IMR-90 (cell line): ENCODE results near the gene KLHL28. TPM values are rescaled to one million over a fixed set of nuclear protein-coding genes. Genes with fewer than 3 reads are reported as not detected.

Experiments used
- ATAC-seq: fragments of 200-7000 bp; cut with Tn5 transposase; 2 replicates; pipeline ENCODE4 v1.9.1; 2020; ENCODE audit warnings: low read depth, mild to moderate bottlenecking, moderate library complexity
- BruUV-seq: library from RNA; stranded (reverse); fragments of 400-500 nt; replicated peaks from 2 replicates; lab custom pipeline; 2021; lab: Mats Ljungman, UMichigan
- CTCF ChIA-PET: fragments of 300-600 bp; formaldehyde crosslinking; extraction: SDS; loops from one replicate; lab custom pipeline; 2021; ENCODE audit warnings: antibody characterized with exemption; lab: Yijun Ruan, JAX
- POLR2A ChIA-PET: fragments of 300-600 bp; sonication (Branson Sonifier 250); formaldehyde crosslinking; loops from one replicate; lab custom pipeline; 2022; ENCODE audit warnings: antibody characterized with exemption; ENCODE audit not compliant: unreplicated experiment; lab: Charles Lee
- DNase-seq: peaks from one replicate; pipeline ENCODE4 v3.0.0; 2013
- H2AFZ ChIP-seq: replicated peaks from 2 replicates; pipeline ENCODE3; 2013; ENCODE audit warnings: low read length, mild to moderate bottlenecking; ENCODE audit not compliant: poor library complexity
- H2AK5ac ChIP-seq: 2 replicates; pipeline ENCODE4 v1.6.1; 2013; ENCODE audit warnings: low read depth, low read length, inconsistent platforms
- H2AK9ac ChIP-seq: replicated peaks from 2 replicates; pipeline ENCODE3; 2013; ENCODE audit warnings: mild to moderate bottlenecking, low read depth, low read length, moderate library complexity; ENCODE audit not compliant: poor library complexity
- H2BK120ac ChIP-seq: 2 replicates; pipeline ENCODE4 v1.6.1; 2013; ENCODE audit warnings: low read depth, low read length, inconsistent platforms
- H2BK15ac ChIP-seq: 3 replicates; pipeline ENCODE4 v1.6.1; 2013; ENCODE audit warnings: low read depth, low read length, inconsistent platforms
- H2BK20ac ChIP-seq: 2 replicates; pipeline ENCODE4 v1.6.1; 2013; ENCODE audit warnings: low read depth, mild to moderate bottlenecking, inconsistent platforms, low read length, moderate library complexity
- H2BK5ac ChIP-seq: 2 replicates; pipeline ENCODE4 v1.6.1; 2013; ENCODE audit warnings: mild to moderate bottlenecking, low read depth, low read length, inconsistent platforms; ENCODE audit not compliant: poor library complexity, severe bottlenecking
- H3K14ac ChIP-seq: replicated peaks from 2 replicates; pipeline ENCODE4 v1.6.1; 2013; ENCODE audit warnings: low read depth, low read length, inconsistent platforms
- H3K18ac ChIP-seq: 2 replicates; pipeline ENCODE4 v1.6.1; 2013; ENCODE audit warnings: low read depth, low read length, control low read depth
- H3K23ac ChIP-seq: 2 replicates; pipeline ENCODE4 v1.6.1; 2013; ENCODE audit warnings: low read depth, low read length, inconsistent platforms
- H3K27ac ChIP-seq: 2 replicates; pipeline ENCODE4 v1.5.1; 2013; ENCODE audit warnings: mild to moderate bottlenecking, control low read depth, low read length; ENCODE audit not compliant: insufficient read depth
- H3K27me3 ChIP-seq: 2 replicates; pipeline ENCODE4 v1.6.1; 2013; ENCODE audit warnings: low read length; ENCODE audit not compliant: control insufficient read depth, insufficient read depth
- H3K36me3 ChIP-seq: 2 replicates; pipeline ENCODE4 v1.6.1; 2013; ENCODE audit warnings: low read length, mixed read lengths; ENCODE audit not compliant: control insufficient read depth, insufficient read depth
- H3K4ac ChIP-seq: 2 replicates; pipeline ENCODE4 v1.6.1; 2013; ENCODE audit warnings: low read depth, low read length, inconsistent platforms
- H3K4me1 ChIP-seq: 2 replicates; pipeline ENCODE4 v1.6.1; 2013; ENCODE audit warnings: low read length, mixed read lengths; ENCODE audit not compliant: control insufficient read depth, insufficient read depth
- H3K4me2 ChIP-seq: 2 replicates; pipeline ENCODE4 v1.6.1; 2013; ENCODE audit warnings: low read depth, mild to moderate bottlenecking, control low read depth, low read length, moderate library complexity
- H3K4me3 ChIP-seq: 2 replicates; pipeline ENCODE4 v1.5.1; 2013; ENCODE audit warnings: low read depth, mild to moderate bottlenecking, control low read depth, low read length, moderate library complexity; ENCODE audit not compliant: insufficient read depth
- H3K56ac ChIP-seq: 2 replicates; pipeline ENCODE4 v1.6.1; 2013; ENCODE audit warnings: low read length, inconsistent platforms; ENCODE audit not compliant: insufficient read depth; ENCODE audit errors: extremely low read depth
- H3K79me1 ChIP-seq, 2 experiments: 2 replicates each; pipeline ENCODE4 v1.6.1; 2013; ENCODE audit warnings: low read length in 2 of 2, inconsistent platforms in 1 of 2, low read depth in 1 of 2
- H3K9ac ChIP-seq: 2 replicates; pipeline ENCODE4 v1.6.1; 2013; ENCODE audit warnings: low read depth, low read length, control low read depth
- H3K9me1 ChIP-seq: 2 replicates; pipeline ENCODE4 v1.6.1; 2013; ENCODE audit warnings: low read length, inconsistent platforms; ENCODE audit not compliant: insufficient read depth
- H3K9me3 ChIP-seq: 2 replicates; pipeline ENCODE4 v1.6.1; 2013; ENCODE audit warnings: low read length; ENCODE audit not compliant: control insufficient read depth, insufficient read depth
- H4K20me1 ChIP-seq: 2 replicates; pipeline ENCODE4 v1.6.1; 2013; ENCODE audit warnings: low read length, inconsistent platforms; ENCODE audit not compliant: insufficient read depth
- H4K5ac ChIP-seq: 2 replicates; pipeline ENCODE4 v1.6.1; 2013; ENCODE audit warnings: mild to moderate bottlenecking, low read depth, low read length, control low read depth
- H4K8ac ChIP-seq, 2 experiments: 2 replicates each; pipeline ENCODE4 v1.6.1; 2013; ENCODE audit warnings: low read depth in 2 of 2, low read length in 2 of 2, control low read depth in 1 of 2, inconsistent platforms in 1 of 2
- H4K91ac ChIP-seq: 2 replicates; pipeline ENCODE4 v1.6.1; 2013; ENCODE audit warnings: low read depth, low read length, inconsistent platforms; ENCODE audit not compliant: insufficient read depth
- BHLHE40 ChIP-seq: fragments of 150-350 bp; IDR thresholded peaks from 2 replicates; pipeline ENCODE4 v1.6.1; 2016; ENCODE audit warnings: mild to moderate bottlenecking, low read depth, low read length
- CEBPB ChIP-seq: IDR thresholded peaks from 2 replicates; pipeline ENCODE4 v1.6.1; 2012; ENCODE audit warnings: low read depth, low read length, improper control_type of control experiment
- CHD1 ChIP-seq: IDR thresholded peaks from 2 replicates; pipeline ENCODE4 v1.6.1; 2012; ENCODE audit warnings: low read depth, low read length, improper control_type of control experiment
- CTCF ChIP-seq: conservative IDR thresholded peaks from 2 replicates; pipeline ENCODE4 v1.5.1; 2012; ENCODE audit warnings: mild to moderate bottlenecking, low read depth, low read length, improper control_type of control experiment
- FOS ChIP-seq: fragments of 150-350 bp; IDR thresholded peaks from 2 replicates; pipeline ENCODE4 v1.6.1; 2016; ENCODE audit warnings: low read depth, low read length
- MAFK ChIP-seq: IDR thresholded peaks from 2 replicates; pipeline ENCODE4 v1.6.1; 2012; ENCODE audit warnings: low read depth, low read length, improper control_type of control experiment
- MAZ ChIP-seq: IDR thresholded peaks from 2 replicates; pipeline ENCODE4 v1.6.1; 2012; ENCODE audit warnings: low read depth, mild to moderate bottlenecking, low read length, improper control_type of control experiment, moderate library complexity, borderline replicate concordance
- MXI1 ChIP-seq: IDR thresholded peaks from 2 replicates; pipeline ENCODE4 v1.6.1; 2012; ENCODE audit warnings: low read depth, mild to moderate bottlenecking, low read length, moderate library complexity, borderline replicate concordance
- NFE2L2 ChIP-seq: fragments of 150-350 bp; IDR thresholded peaks from 2 replicates; pipeline ENCODE4 v1.6.1; 2016; ENCODE audit warnings: low read depth, mild to moderate bottlenecking, low read length
- POLR2A ChIP-seq: IDR thresholded peaks from 2 replicates; pipeline ENCODE4 v1.6.1; 2012; ENCODE audit warnings: mild to moderate bottlenecking, low read depth, low read length
- RAD21 ChIP-seq: IDR thresholded peaks from 2 replicates; pipeline ENCODE4 v1.6.1; 2012; ENCODE audit warnings: low read length, improper control_type of control experiment
- RCOR1 ChIP-seq: IDR thresholded peaks from 2 replicates; pipeline ENCODE4 v1.6.1; 2012; ENCODE audit warnings: mild to moderate bottlenecking, low read length, improper control_type of control experiment; ENCODE audit not compliant: insufficient replicate concordance
- RFX5 ChIP-seq: IDR thresholded peaks from 2 replicates; pipeline ENCODE4 v1.8.0; 2012; ENCODE audit warnings: low read depth, mild to moderate bottlenecking, low read length, moderate library complexity
- SMC3 ChIP-seq: fragments of 150-350 bp; IDR thresholded peaks from 2 replicates; pipeline ENCODE4 v1.6.1; 2016; ENCODE audit warnings: low read depth, mild to moderate bottlenecking, antibody characterized with exemption, low read length, moderate library complexity
- WGBS, 2 experiments: methylation state at CpG; one replicate each; pipeline versions ENCODE4 v1.1.5 to v1.1.7; 2013; ENCODE audit warnings: missing lambda C conversion rate in 2 of 2; ENCODE audit not compliant: insufficient read length in 1 of 2; ENCODE audit errors: extremely low coverage in 2 of 2; 5-methylcytosine and 5-hydroxymethylcytosine counted together
- dilution Hi-C: fragments of 300-500 bp; cut with HindIII; formaldehyde crosslinking; loops from one replicate; pipeline ENCODE4 v1.14.3; 2018; ENCODE audit warnings: low sequenced_read_pairs; ENCODE audit not compliant: unreplicated experiment
- in situ Hi-C: fragments of 300-500 bp; cut with MboI; formaldehyde crosslinking; loops from 3 replicates; pipeline ENCODE4 v1.14.3; 2019; ENCODE audit warnings: low sequenced_read_pairs, inconsistent platforms, mixed read lengths
- intact Hi-C: fragments of 100-400 bp; cut with micrococcal nuclease; formaldehyde crosslinking; loops from 2 replicates; pipeline ENCODE4 v1.10.0; 2022
- polyA plus RNA-seq, 3 experiments: library from polyadenylated mRNA; depleted of rRNA; stranded (reverse); fragments of >200 nt; gene quantifications; 2 replicates each; pipeline ENCODE4 v1.2.3, GENCODE V29; 2012; ENCODE audit warnings: low replicate concordance in 1 of 3
- total RNA-seq: library from RNA; depleted of rRNA; stranded (reverse); fragments of >200 nt; gene quantifications from 2 replicates; pipeline ENCODE4 v1.2.3, GENCODE V29; 2012
- TF ChIP-seq, protein P1 (sequence below): fragments of 150-350 bp; IDR thresholded peaks from 2 replicates; pipeline ENCODE4 v1.6.1; 2017; ENCODE audit warnings: mild to moderate bottlenecking, antibody characterized with exemption, low read length, low read depth
- TF ChIP-seq, protein P2 (sequence below): fragments of 150-350 bp; IDR thresholded peaks from 2 replicates; pipeline ENCODE4 v1.6.1; 2016; ENCODE audit warnings: low read depth, mild to moderate bottlenecking, low read length, moderate library complexity, borderline replicate concordance

Gene KLHL28
- total and polyA plus RNA-seq, 2 of the 4 experiments (the other 2 are of a cell fraction) = 2.9 to 7.7 TPM

- Histone ChIP-seq H3K9ac (no peak overlapping the region), H4K8ac (no peak overlapping the region), H3K27ac (no peak overlapping the region), H3K36me3 (peaks cover 2% of the 10 kb centered on the region; the same call in 1 of the 2 replicates), H2BK15ac (no peak overlapping the region), H2AK5ac (no peak overlapping the region), H4K91ac (no peak overlapping the region), H4K20me1 (peaks cover 14% of the 10 kb centered on the region; the same call in 1 of the 2 replicates), H3K27me3 (no peaks in the 10 kb centered on the region), H2AK9ac (no peak overlapping the region), H2BK120ac (no peak overlapping the region), H3K23ac (no peak overlapping the region), H3K9me1 (0 out of 2 replicates have a peak, but pooled peaks cover 2% of the 10 kb centered on the region), H3K4me2 (no peak overlapping the region), H3K56ac (no peak overlapping the region), H3K18ac (no peak overlapping the region), H3K4me3 (no peak overlapping the region), H3K14ac (no peak overlapping the region), H4K5ac (no peak overlapping the region), H2BK20ac (no peak overlapping the region), H3K79me1 (peaks cover 5 to 37% of the 10 kb centered on the region in 2 experiments; a peak in 3 of 4 replicates), H3K9me3 (no peaks in the 10 kb centered on the region), H2BK5ac (no peak overlapping the region), H3K4ac (no peak overlapping the region), H2AFZ (no peak overlapping the region), H3K4me1 (no peaks in the 10 kb centered on the region; the same call in 1 of the 2 replicates)
- intact Hi-C loops = no loop called here
- WGBS, 2 experiments = no CpG with 5 or more reads among the region's 3 CpGs
- CTCF ChIA-PET = interaction anchor here (1.1 kb wide), 1 partner anchor 11 kb away, joined by 3 read pairs; no protein-coding TSS in a partner anchor
- dilution Hi-C loops = no loop called here
- ATAC-seq (no peak), DNase-seq (no peak)
- POLR2A ChIA-PET = no interaction called here
- no TSS peak for BruUV-seq
- TF ChIP-seq, protein P1, sequence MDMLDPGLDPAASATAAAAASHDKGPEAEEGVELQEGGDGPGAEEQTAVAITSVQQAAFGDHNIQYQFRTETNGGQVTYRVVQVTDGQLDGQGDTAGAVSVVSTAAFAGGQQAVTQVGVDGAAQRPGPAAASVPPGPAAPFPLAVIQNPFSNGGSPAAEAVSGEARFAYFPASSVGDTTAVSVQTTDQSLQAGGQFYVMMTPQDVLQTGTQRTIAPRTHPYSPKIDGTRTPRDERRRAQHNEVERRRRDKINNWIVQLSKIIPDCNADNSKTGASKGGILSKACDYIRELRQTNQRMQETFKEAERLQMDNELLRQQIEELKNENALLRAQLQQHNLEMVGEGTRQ = no peak
- TF ChIP-seq MAFK (no peak), RFX5 (no peak), MXI1 (no peak), RAD21 (no peak), POLR2A (no peak), SMC3 (no peak), NFE2L2 (no peak), BHLHE40 (no peak), RCOR1 (no peak), FOS (no peak), MAZ (no peak), CTCF (no peak), CEBPB (no peak), CHD1 (no peak)
- TF ChIP-seq, protein P2, sequence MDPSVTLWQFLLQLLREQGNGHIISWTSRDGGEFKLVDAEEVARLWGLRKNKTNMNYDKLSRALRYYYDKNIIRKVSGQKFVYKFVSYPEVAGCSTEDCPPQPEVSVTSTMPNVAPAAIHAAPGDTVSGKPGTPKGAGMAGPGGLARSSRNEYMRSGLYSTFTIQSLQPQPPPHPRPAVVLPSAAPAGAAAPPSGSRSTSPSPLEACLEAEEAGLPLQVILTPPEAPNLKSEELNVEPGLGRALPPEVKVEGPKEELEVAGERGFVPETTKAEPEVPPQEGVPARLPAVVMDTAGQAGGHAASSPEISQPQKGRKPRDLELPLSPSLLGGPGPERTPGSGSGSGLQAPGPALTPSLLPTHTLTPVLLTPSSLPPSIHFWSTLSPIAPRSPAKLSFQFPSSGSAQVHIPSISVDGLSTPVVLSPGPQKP = no peak
- in situ Hi-C loops = no loop called here
Observed at GRCh38 chr14:44956866-44957265, 4.9 kb downstream of the KLHL28 start.
